GM13977 (cell line): ENCODE data around the gene OR4K1.
"Not testable (repeated sequence)": the region's sequence is repeated elsewhere in the genome, so short reads cannot be mapped to it uniquely, and the experiment has no call there.

Source experiments
- DNase-seq: peaks from one replicate; pipeline ENCODE4 v3.0.0; 2012; ENCODE audit warnings: low spot score
- CTCF ChIP-seq: IDR thresholded peaks from 2 replicates; pipeline ENCODE4 v1.5.1; 2012; ENCODE audit warnings: mild to moderate bottlenecking, control low read depth; ENCODE audit not compliant: insufficient read depth; ENCODE audit errors: extremely low read depth, missing control alignments
- in situ Hi-C: fragments of 300-500 bp; cut with MboI; formaldehyde crosslinking; loops from one replicate; pipeline ENCODE4 v1.12.0; 2022; ENCODE audit warnings: low sequenced_read_pairs, low pct_unique_long_range_greater_than_20kb, mixed read lengths, inconsistent platforms; ENCODE audit not compliant: unreplicated experiment

The OR4K1 gene

GRCh38 chr14:19917955-19918518 lies 12.7 kb upstream of the OR4K1 start:
- in situ Hi-C loops, result no loop called here
- no peak for DNase-seq
- no peak for TF ChIP-seq CTCF

GRCh38 chr14:19918553-19919264 lies 12.0 kb upstream of the OR4K1 start:
- in situ Hi-C loops, result no loop called here
- TF ChIP-seq CTCF, result no peak
- DNase-seq, result no peak

- in situ Hi-C loops, result no loop called here
- no peak for DNase-seq
- TF ChIP-seq CTCF, result no peak
Measured at GRCh38 chr14:19920021-19920657, 10.6 kb upstream of the OR4K1 start, which contains the start of gene OR4K5. Gene OR4K5, plus strand, starts transcription at chr14:19920607. Its CDS starts 0 bp downstream, at chr14:19920607.

- in situ Hi-C loops, result no loop called here
- no peak for DNase-seq
- no peak for TF ChIP-seq CTCF
Measured at GRCh38 chr14:19941668-19942067, 11.0 kb downstream of the OR4K1 start.

GRCh38 chr14:19947413-19948090 lies 16.8 kb downstream of the OR4K1 start:
- no peak for DNase-seq
- no peak for TF ChIP-seq CTCF
- in situ Hi-C loops, result no loop called here

GRCh38 chr14:19949218-19949617 lies 18.5 kb downstream of the OR4K1 start:
- DNase-seq, result no peak

GRCh38 chr14:19969735-19970134 lies 39.0 kb downstream of the OR4K1 start:
- in situ Hi-C loops, DNase-seq: not testable (repeated sequence)

More at GRCh38 chr14:19949218-19949617, 18.5 kb downstream of the OR4K1 start:
- TF ChIP-seq CTCF, result no peak
- in situ Hi-C loops, result no loop called here
